8988T (cell line): ENCODE data around the gene VTI1A.
A peak's percentile ranks its signal among the peaks of the same experiment; 100 is the strongest.

ENCODE experiments used
- DNase-seq: peaks from one replicate; pipeline ENCODE4 v3.0.0; 2011

Gene VTI1A

DNA sequence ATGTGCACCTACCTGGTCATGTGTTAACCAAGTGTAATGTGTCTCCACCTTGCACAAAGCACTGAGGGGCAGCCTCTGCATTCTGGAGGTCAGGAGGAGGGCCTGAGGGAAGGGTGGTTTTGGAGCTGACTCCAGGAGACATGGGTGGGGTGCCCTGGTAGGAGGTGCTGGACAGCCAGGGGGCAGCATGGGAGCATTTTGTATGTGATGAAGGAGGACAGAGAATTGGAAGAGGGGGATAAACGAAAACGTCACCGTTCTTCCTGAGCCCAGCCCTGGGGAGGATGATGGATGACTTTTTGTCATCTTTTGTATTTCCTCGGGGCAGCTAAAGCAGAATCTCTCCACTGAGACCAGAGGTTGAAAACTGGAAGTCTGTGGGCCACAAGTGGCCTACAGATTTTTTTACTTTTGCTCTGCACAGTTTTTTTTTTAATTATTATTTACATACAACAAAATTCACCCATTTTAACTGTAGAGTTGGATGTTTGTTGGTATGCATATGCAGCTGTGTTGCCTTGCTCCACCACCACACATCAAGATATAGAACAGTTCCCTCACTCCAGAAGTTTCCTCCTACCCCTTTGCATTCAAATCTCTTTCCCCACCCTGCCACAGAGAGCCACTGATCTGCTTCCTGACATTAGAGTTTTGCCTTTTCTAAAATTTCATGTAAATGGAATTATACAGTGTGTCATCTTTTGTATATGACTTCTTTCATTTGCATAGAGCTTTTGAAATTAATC is 242.5 kb downstream of the VTI1A start:
- DNase-seq, result peak; percentile 20

- no peak for DNase-seq
These were observed 248.5 kb downstream of the VTI1A start for GRCh38 chr10:112695539-112695938.

- DNase-seq, result no peak
These were observed 249.6 kb downstream of the VTI1A start for GRCh38 chr10:112696592-112696991.

DNA sequence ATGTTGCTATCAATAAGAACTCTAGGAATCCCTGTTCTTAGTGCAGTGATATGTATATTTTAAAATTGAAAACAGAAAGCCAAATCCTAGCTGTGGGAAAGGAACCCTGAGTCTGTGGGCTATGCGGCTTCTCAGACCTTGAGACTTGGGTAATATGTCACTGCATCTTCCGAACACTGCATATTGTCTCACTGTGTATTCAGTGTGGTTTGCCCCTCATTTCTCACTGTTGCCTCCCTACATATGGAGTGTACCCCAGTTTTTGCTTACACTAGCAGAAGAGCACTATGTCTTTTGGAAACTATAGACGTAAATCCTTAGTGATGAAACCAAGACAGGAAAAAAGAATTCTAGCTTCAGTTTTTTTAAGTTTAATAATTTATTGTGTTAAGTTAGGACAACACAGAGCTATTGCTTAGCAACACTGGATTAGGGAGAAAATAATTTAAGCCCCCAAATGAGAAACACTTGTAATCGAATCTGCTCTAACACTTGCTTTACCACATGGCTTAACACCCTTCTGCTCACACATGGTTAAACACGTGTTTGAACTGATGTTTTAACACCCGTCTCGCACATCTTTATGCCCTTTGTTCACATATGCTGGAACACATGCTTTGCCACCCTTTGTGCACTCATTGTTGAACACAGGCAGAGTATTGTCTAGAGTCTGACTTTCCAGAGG is 251.3 kb downstream of the VTI1A start:
- DNase-seq, result no peak

DNA sequence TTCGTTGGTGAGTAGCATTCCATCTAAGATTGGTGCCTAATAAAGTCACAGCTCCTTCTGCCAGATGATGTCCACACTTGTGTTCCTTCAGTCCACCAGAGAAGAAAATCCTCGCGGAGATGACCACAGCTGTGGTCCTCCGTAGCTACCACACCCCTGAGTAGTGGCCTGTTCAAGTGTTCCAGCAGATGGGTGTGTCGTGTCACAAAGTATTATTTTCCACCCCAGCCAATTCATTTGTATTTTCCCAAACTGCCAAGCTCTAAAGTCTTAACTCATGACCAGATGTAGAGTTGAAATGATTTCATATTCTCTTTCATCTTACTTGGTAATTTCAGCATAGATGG is 251.8 kb downstream of the VTI1A start:
- DNase-seq, result no peak

GRCh38 chr10:112700215-112700671 is 253.2 kb downstream of the VTI1A start:
- no peak for DNase-seq

- no peak for DNase-seq
These were observed 254.3 kb downstream of the VTI1A start for GRCh38 chr10:112701211-112701877.

DNA sequence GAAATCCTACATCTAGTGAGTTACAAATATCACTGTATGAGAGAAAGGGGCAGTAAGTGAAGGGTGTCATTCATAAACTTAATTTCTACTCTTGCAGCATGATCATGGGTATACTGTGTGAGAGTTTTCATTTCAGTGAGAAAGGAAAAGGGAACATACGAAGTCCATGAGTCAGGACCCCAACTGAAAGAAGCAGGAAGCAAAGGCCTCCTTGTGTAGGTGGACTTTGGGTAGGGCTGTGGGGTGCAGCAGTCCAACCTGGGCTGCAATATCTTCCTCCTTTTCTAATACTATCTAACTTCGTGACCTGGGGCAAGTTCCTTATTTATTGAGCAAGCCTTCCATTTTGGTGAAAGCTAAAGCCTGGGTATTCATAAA is 254.9 kb downstream of the VTI1A start:
- no peak for DNase-seq

GRCh38 chr10:112706577-112706976 is 259.6 kb downstream of the VTI1A start:
- DNase-seq, result no peak

GRCh38 chr10:112708461-112708860 is 261.4 kb downstream of the VTI1A start:
- DNase-seq, result no peak

DNA sequence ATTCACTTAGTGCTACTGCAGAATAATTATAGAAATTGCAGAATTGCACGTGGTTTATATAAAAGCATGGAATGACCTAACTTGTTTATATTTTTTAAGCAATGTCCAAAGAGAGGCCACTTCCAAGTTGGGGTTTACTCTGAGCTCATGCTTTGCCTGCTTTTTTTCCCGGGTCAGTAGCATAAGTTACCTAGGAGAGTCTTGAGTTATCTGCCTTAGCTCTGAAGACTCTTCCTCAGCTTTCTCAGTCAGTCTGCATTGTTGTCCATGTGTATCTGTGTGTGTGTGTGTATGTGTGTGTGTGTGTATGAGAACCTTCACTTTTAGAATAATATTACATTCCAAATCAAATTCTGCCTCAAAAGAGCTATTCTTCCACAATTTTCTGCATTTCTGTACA is 263.5 kb downstream of the VTI1A start:
- no peak for DNase-seq

DNA sequence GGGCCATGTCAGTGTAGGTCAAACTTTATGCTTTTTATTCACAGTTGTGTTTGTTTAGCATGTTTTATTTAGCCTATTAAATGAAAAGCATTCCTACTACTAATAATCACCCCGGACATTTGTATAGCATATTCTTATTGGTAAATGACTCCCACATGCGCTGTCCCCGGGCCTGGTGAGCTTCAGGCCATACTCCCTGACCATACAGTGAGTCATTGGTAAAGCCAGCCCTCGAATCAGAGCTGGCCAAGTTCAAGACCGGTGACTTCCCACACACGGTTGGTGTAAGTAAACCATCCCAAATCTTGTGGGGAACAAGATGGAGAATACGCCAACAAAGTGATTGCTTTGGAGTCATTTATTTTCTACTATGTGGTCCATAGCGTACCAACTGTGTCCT is 264.4 kb downstream of the VTI1A start:
- DNase-seq, result no peak

- no peak for DNase-seq
These were observed 265.5 kb downstream of the VTI1A start for GRCh38 chr10:112712536-112712935.

- no peak for DNase-seq
These were observed 266.4 kb downstream of the VTI1A start for GRCh38 chr10:112713411-112713810.

DNA sequence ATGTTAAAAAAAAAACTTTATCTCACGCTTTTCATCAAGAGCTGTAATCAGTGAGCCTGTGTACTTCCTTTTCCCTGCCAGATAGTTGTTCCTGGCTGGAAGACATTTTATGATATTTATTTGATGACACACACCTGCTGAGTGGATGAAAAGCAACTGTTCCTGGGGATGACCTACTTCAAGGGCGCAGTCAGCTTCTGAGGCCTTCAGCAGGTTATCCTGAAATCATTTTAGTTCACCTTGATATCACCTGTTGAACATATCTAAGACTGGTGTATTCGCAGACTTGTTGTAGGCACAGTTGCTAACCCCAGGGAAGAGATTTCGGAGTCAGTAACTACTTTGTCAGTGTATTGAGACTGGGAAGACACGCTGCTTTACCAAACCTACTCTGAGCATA is 268.6 kb downstream of the VTI1A start:
- DNase-seq, result no peak

DNA sequence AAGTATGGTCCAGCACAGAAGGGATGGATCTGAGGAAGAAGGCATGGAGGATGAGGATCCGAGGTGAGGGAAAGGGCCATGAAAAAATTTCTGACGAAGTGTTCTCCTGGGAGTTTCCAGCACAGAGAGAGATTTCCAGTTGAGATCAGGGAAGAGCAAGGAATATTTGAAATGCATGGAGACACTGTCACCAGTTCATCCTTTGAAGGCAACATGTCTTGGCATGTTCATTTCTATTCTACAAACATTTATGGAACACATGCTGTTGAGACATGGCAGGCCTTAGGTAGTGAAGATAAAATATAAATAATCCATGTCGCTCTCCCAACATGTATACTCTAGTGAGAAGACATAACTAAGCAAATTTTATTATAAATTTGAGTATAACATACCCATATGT is 269.1 kb downstream of the VTI1A start:
- no peak for DNase-seq

- DNase-seq, result no peak
These were observed 270.0 kb downstream of the VTI1A start for GRCh38 chr10:112716924-112717413.

DNA sequence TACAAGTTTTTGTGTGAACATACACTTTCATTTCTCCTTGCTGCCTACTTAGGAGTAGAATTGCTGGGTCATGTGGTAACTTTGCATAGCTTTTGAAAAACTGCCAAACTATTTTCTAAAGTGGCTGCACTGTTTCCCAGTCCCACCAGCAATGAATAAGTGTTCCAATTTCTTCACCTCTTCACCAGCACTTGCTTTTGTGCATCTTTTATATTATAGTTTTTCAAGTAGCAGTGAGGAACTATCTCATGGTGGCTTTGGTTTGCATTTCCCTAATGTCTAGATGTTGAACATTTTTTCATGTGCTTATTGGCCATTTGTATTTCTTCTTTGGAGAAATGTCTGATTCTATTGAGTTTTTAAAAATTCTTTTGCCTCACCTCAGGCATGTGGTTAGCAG is 273.2 kb downstream of the VTI1A start:
- no peak for DNase-seq

GRCh38 chr10:112721080-112721698 is 274.2 kb downstream of the VTI1A start:
- no peak for DNase-seq

GRCh38 chr10:112722758-112723157 is 275.7 kb downstream of the VTI1A start:
- DNase-seq, result no peak

DNA sequence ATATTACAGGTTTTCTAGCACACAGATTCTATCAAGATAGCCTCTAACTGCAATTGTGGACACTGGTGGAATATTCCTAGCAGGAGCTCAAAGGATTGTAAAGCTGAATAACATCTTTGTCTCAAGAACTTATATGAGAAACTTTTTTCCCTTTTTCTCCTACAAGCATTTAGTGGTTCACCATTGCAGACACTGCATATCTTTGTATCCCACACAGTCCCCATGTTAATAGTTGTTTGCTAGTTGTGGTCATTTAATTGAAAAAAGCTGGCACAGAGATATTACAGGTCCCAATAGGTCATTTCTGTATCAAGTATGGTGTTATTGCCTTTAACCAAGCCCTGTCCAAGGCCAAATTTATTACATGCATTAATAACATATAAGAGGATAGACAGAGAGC is 276.9 kb downstream of the VTI1A start:
- no peak for DNase-seq

DNA sequence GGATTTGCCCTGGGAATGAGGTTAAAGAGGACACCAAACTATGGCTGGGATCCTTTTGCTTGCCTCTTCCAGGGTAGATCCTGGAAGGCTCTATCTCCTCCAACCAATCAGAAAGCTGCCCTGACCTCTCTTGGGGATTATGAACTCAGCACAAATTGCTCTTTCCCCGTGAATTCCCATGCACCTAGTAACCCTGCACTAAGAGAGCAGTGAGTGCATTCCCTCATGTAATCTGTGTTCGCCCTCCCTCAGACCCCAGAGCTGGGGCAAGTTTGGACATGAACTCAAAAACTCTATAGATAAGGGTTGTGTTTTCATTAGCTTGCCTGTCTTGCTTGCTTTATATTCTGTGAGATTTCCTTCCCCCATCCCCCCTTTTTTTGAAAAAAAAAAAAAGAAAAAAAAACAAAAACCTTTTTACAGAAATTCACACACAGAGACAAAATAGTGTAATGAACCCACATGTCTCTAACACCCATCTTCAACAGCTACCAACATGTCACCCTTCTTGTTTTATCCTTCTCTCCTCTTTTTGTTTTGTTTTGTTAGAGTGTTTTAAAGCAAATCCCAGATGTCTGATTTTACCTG is 277.5 kb downstream of the VTI1A start:
- no peak for DNase-seq
